DMS53 treated with DMSO at 0.1 percent for 48 hours (cell line): ENCODE results near the gene FANCC.
"Not testable (repeated sequence)": the region's sequence is repeated elsewhere in the genome, so short reads cannot be mapped to it uniquely, and the experiment has no call there.

Source experiments
- DNase-seq: peaks from one replicate; lab custom pipeline; 2025; ENCODE audit not compliant: unreplicated experiment; lab: John Stamatoyannopoulos, UW

The FANCC gene

DNA sequence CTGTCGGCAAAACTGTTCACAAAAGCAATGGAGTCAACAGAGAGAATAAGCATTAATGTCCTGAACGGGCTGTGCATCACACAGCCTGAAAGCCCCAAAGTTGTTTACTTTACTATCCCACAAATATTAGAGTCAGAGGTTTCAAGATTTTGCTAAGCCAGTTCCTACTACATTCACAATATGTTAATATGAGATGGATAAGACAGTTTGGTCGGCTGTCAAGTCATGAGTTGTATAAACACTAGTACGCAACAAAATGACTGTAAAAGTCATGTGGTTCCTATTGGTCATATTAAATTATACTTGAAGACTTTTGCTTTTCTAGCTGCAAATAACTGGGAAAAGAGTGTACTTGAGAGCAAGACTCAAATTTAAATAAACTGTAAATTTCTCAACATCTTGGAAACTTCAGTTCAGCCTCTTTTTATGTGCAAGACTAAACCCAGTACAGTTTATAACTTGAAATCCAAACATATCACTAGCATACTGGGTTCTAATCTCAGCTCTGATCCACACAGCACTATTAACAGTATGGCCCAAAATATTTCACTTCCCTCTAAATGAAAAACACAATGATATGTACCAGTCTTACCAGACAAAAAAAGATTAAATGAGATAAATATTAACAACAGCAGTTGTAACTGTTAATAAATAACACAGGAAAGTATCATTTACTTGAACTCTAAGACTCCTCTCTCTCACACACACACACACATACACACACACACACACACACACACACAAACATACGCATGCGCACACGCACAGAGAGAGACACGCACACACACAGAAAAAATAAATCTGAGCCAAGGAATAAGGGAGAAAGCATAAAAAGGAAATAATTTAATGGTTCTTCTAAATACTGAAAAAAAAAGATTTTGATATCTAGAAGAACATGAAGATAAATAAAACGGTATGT, 33.1 kb downstream of the FANCC start:
- DNase-seq = no peak

DNA sequence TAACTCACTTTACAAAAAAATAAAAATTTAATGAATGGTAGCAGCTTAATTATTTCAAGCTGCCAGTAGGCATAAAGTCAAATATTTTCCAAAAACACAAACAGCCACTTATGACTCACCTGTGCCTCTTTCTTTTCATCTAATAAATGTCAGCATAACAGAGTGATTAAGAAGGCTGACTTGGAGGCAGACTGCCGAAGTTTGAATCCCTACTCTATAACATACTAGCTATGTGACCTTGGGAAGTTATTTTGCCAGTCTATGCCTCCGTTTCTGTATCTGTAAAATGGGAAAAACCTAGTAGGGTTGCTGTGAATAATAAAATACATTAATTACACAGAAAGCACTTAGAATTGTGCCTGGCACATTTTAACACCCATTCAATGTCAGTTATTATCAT, 33.8 kb downstream of the FANCC start:
- DNase-seq = no peak

DNA sequence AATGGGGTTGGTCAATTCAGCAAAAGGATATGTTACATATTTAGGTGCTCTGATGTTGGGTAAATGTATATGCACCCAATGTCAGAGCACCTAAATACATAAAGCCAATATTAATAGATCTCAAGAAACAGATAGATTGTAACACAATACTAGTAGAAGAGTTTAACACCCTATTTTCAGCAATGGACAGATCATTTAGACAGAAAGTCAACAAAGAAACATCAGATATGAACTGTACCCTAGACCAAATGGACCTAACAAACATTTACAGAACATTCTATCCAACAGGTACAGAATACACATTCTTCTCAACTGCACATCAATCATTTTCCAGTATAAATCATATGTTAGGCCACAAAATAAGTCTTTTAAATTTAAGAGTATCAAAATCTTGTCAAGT, 35.2 kb downstream of the FANCC start:
- DNase-seq = no peak

GRCh38 chr9:95280745-95281144, 36.8 kb downstream of the FANCC start:
- no peak for DNase-seq

DNA sequence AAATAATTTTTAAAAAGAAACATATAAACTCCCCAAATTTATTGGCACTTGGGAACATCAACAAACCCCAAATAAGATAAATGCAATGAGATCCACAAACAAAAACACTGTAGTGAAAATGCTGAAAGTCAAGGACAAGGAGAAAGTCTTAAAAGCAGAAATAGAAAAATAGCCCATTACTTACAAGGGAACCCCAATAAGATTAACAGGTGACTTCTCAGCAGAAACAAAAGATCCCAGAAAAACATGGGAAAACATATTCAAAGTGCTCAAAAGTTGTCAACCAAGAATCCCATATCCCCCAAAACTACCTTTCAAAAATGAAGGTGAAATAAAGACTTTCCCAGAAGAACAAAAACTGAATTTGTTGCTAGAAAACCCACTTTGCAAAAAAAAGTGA, 40.0 kb downstream of the FANCC start:
- DNase-seq = no peak

DNA sequence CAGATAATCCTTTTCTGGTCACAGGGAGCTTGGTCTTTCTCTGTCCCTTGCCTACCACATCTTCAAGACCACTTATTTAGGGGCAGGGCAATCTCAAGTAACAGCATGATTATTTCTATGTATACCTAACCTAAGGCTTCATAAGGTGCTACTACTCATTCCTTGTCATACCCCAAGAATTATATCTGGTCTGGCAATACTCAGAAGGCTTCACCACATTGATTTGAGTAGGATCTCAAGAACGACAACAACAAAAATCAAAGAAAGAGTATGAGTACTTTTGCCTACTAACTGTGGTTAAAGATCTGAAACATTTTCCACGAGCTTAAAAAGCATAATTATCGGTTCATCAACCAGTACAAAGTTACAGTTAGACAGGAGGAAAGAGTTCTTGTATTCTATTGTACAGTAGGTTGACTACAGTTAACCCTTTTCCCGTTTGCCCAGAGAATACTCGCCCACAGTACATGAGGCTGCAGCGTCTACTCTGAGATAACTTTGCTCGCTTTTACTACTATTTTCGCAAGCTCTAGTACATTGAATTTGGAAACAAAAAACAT, 41.0 kb downstream of the FANCC start:
- DNase-seq = no peak

GRCh38 chr9:95274160-95274559, 43.3 kb downstream of the FANCC start:
- not testable (repeated sequence) for DNase-seq

GRCh38 chr9:95273369-95274022, 44.0 kb downstream of the FANCC start:
- no peak for DNase-seq

- DNase-seq = no peak
Measured at GRCh38 chr9:95272830-95273229, 44.7 kb downstream of the FANCC start.

- no peak for DNase-seq
Measured at GRCh38 chr9:95270790-95271189, 46.7 kb downstream of the FANCC start.

- peak; percentile 29 for DNase-seq
Measured at GRCh38 chr9:95269803-95270773, 47.4 kb downstream of the FANCC start.

DNA sequence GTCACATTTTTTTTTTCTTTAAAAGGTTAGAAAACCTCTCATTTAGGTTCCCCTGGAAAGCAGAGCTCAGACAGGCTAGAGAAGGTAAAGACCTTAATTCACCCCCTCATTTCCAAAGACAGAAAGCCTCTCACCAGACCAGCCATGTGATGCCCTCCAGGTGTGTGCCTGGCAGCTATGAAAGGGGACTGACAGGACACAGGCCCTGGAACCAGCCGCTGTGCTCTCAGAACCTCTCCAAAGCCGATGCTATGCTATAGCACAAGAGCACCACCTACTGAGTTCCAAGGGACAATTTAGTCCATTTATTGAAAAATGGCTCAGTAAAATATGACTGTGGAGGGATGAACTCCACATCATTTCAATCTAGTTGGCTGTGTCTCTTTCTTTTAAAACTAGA, 48.8 kb downstream of the FANCC start:
- peak; percentile 62 for DNase-seq

DNA sequence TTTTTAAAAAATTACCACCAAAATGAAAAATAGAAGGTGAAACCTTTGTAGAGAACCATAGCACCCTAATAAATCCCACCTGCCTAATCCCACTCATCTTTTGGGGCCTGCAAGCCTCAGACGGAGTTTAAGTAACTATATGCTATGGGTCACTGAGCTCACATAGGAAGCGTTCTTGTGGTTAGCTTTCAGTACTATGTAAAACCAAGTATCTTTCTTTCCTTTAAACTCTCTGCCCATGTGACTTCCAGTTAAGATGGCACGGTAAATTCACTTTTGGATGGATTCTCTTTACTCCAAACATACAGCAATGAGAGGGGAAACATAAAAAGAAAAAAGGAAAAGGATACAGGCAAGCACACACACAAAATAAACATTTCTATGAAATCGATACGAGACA, 50.9 kb downstream of the FANCC start:
- no peak for DNase-seq

DNA sequence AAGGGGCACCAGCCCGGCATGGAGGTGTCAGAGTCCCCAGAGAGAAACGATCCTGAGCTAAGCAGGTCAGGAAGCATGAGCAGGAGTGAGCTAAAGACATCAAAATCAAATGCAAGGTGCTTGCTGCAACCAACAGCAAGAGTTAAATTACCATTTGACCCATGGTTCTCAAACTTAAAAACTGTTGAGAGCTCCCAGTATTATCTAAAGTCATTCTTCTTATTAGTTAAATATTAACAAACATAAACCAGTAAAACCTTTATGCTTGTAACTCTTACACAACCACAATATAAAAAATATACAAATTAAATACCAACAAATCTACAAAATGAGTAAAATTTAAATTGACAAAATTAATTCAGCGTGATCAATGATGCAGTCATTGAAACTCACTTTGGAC, 51.5 kb downstream of the FANCC start:
- DNase-seq = no peak

DNA sequence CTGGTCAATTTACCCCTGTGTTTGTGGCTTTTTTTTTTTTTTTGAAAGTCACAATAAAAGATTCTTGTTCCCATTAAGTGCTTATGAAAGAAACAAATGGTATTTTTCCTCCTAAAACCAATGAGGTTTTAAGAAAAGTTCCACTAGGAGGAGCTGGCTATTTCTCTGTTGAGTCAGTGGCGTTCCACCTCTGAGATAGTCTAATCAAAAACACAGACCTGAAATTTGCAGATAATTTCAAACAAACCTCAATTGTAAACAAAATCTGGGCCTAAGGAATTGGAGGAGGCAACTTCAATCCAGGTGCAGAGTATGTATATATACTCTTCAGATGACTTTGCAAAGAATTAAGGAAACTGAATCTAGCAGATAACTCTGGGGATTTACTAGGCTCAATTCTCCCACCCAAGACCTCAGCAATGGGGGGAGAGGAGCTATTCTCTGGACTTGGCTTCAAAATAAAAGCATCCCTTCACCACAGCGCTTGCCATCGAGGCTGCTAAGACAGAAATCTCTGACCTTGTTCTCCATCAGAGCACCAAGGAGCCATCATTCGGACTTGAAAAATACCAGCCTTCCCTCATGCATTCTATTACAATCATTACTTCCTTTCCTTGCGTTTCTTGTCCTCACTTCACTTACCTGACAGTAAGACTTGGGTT, 52.4 kb downstream of the FANCC start:
- DNase-seq = no peak

- no peak for DNase-seq
Measured at GRCh38 chr9:95261890-95262289, 55.6 kb downstream of the FANCC start.

DNA sequence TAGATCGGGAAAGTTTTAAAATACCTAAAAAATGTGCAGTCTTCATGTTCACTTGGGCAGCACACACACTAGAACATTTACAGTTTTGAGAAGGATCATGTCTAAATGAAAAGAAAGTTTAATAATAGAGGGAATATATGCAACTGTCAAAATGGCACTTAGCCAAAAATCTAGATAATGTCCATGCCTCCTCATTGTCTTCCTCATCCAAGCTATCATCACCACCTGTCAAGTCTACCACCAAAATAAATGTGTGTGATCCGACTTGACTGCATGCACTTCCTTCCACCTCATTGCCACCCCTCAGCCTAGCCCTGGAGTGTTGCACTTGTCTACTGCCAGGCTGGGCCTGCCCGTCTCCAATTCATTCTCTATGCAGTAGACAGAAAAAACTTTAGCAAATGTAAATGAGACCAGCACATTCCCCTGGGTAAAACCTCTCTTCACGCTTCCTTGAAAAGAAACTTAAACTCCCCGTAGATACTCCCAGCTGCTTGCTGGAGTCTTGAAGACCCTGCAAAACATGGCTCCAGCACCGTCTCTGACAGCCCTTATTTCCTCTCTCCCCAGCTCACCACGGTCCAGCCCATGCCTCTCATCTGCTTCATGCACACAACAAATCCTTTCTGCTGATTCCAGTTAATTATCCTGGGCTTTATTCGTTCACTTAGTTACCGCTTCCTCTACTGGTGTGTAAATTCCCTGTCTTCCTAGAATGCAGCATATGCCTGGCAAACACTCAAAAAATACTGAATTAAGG, 66.9 kb downstream of the FANCC start:
- DNase-seq = no peak

DNA sequence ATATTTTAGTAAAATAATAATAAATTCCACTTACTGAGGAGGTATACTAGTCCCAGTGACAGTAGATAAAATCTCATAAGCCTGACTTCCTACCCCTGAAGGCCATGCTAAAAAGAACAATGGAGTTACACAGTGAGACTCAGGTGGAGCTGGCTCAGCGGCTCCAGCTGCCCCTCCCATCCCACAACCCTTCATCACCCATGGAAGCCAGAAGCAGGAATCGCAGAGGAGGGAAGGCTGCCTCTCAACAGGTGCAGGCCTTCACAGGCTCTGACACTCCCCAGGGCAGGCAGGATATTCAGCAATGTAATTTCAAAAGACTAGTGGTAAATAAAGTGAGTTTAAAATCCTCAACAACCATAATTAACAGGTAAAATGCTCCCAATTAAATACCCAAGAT, 67.5 kb downstream of the FANCC start:
- no peak for DNase-seq

- DNase-seq = no peak
Measured at GRCh38 chr9:95246547-95246946, 71.0 kb downstream of the FANCC start.

DNA sequence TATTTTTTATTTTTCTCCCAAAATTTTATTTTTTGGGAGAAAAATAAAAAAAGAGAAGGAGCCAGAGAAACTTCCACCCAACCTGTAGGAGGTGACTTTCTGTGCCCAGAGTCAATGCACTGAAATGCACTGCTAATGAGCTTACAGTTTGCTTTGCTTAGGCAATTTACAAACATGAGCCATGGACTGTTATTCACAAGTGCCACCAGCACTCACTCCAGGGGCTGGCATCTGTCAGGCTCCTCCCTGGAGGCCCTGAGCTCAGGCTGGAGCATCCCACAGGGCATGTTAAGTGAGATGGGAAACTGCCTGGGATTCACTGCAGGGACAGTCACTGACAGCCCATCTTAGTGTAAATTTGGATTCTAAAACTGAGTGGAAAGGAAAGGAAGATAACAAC, 74.9 kb downstream of the FANCC start:
- DNase-seq = no peak
